Measurements from ENCODE around the gene HOXC9. TPM values are rescaled to one million over a fixed set of nuclear protein-coding genes. Genes with fewer than 3 reads are reported as not detected.

Gene HOXC9
- polyA plus RNA-seq, 6 donors from 2014 or later, result not detected

GRCh38 chr12:54005531-54005852 is 5.5 kb downstream of the HOXC9 start:
- Mint-ChIP-seq H3K36me3 (no peaks in the 10 kb centered on the region), H3K4me3 (peak overlapping the region in 6 of 8 donors; percentile 80 to 94 (median 84)), H3K9me3 (peaks cover 0 to 2% (median 0%) of the 10 kb centered on the region in 7 donors), H3K4me1 (peaks cover 19 to 47% (median 38%) of the 10 kb centered on the region in 3 donors), H3K27me3 (peaks cover 78 to 99% (median 91%) of the 10 kb centered on the region in 3 donors), H3K27ac (peak overlapping the region in 5 of 6 donors; percentile 58 to 93 (median 79))
- ATAC-seq (ENCODE audit: low read depth in 2 of 2) (no peak), DNase-seq (no peak)

- peak overlapping the region; percentile 18 to 93 (median 68) for H3K27ac Mint-ChIP-seq
- peaks cover 0 to 2% (median 0%) of the 10 kb centered on the region in 7 donors for H3K9me3 Mint-ChIP-seq
- peak; percentile 80 to 85 for ATAC-seq (ENCODE audit: low read depth in 2 of 2)
- peaks cover 80 to 99% (median 93%) of the 10 kb centered on the region in 3 donors for H3K27me3 Mint-ChIP-seq
- H3K36me3 Mint-ChIP-seq, result no peaks in the 10 kb centered on the region
- peak; percentile 83 for DNase-seq
- peak overlapping the region; percentile 80 to 94 (median 84) for H3K4me3 Mint-ChIP-seq
- peaks cover 21 to 48% (median 41%) of the 10 kb centered on the region in 3 donors for H3K4me1 Mint-ChIP-seq
Observed at GRCh38 chr12:54005853-54006558, 6.0 kb downstream of the HOXC9 start.

DNA sequence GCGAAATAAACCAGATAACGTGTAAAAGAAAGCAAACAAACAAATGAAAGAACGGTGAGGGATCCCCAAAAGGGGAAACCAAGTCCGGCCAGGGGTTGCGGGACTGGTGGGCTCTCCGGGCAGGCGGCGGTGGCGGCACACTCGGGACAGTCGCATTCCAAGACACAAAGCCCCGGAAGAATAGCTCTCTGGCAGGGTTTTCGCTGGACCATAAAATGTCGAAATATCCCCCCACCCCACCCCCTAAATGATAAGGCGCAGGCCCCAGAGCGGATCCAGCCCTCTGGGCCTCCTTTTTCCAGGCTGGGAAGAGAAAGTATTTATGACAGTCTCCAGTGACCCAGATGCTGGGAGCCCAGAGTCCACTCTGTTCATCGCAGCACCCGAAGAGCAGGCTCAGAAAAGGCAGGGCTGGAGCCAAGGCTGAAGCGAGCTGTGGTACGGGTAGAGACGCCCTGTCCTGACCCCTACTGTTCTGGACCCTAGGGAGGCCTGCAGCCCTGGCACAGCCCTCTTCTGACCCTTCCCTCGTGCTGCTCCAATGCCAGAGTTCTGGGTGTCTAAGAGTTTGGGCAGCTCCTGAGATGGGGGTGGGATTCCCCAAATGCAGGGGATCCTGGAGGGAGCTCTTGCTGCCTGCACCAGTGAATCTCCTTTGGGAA is 6.7 kb downstream of the HOXC9 start:
- Mint-ChIP-seq H3K27ac (peak overlapping the region in 3 of 6 donors; percentile 22 to 93 (median 73)), H3K36me3 (no peaks in the 10 kb centered on the region), H3K4me3 (peak overlapping the region; percentile 80 to 94 (median 84)), H3K9me3 (peaks cover 0 to 2% (median 0%) of the 10 kb centered on the region in 7 donors), H3K27me3 (peaks cover 81 to 99% (median 93%) of the 10 kb centered on the region in 3 donors), H3K4me1 (peaks cover 28 to 54% (median 45%) of the 10 kb centered on the region in 3 donors)
- ATAC-seq (ENCODE audit: low read depth in 2 of 2), result no peak
- no peak for DNase-seq

DNA sequence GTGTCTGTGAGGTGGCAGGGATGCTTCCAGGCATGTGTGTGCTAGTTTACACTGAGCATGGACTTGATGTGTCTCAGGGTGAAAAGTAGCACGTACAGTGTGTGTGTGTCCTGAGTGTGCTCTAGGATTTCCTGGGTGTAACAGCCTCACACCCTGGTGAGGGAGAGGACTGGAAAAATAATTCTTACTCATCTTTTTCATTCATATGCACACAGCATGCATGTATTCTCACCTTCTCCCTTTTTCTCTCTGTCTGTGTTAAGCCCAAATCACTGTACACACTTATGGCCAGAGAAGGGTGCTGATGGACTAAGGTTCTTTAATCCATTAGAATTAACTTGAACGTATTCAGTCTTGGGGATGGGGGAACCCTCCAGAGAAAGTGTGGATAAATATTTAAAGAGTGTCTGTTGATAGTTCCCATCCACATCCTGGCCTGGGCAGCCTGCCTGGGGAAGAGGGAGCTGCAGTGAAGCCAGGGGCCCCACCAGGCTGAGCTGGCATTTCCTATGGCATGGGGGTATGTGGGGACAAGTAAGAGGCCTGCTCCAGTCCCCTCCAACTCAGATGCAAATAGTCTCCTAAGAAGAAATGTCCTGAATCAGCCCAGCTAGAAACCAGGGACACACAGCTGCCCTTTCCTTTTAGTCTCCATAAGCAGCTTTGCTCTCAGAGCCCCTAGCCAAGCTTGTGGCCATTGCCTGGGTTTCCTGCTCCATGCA is 7.7 kb downstream of the HOXC9 start:
- Mint-ChIP-seq H3K4me3 (peak overlapping the region in 5 of 8 donors; percentile 50 to 94 (median 80)), H3K27ac (no peak overlapping the region), H3K9me3 (peaks cover 0 to 2% (median 0%) of the 10 kb centered on the region in 7 donors), H3K27me3 (peaks cover 80 to 97% (median 93%) of the 10 kb centered on the region in 3 donors), H3K36me3 (no peaks in the 10 kb centered on the region), H3K4me1 (peaks cover 29 to 54% (median 39%) of the 10 kb centered on the region in 3 donors)
- no peak for DNase-seq
- no peak for ATAC-seq (ENCODE audit: low read depth in 2 of 2)

- H3K4me1 Mint-ChIP-seq, result peaks cover 29 to 54% (median 38%) of the 10 kb centered on the region in 3 donors
- DNase-seq (no peak), ATAC-seq (ENCODE audit: low read depth in 2 of 2) (no peak)
- H3K27me3 Mint-ChIP-seq, result peaks cover 80 to 97% (median 93%) of the 10 kb centered on the region in 3 donors
- H3K9me3 Mint-ChIP-seq, result peaks cover 0 to 2% (median 0%) of the 10 kb centered on the region in 7 donors
- peak overlapping the region in 6 of 8 donors; percentile 32 to 85 (median 46) for H3K4me3 Mint-ChIP-seq
- H3K27ac Mint-ChIP-seq, result no peak overlapping the region
- no peaks in the 10 kb centered on the region for H3K36me3 Mint-ChIP-seq
Observed at GRCh38 chr12:54008260-54008552, 8.2 kb downstream of the HOXC9 start.

DNA sequence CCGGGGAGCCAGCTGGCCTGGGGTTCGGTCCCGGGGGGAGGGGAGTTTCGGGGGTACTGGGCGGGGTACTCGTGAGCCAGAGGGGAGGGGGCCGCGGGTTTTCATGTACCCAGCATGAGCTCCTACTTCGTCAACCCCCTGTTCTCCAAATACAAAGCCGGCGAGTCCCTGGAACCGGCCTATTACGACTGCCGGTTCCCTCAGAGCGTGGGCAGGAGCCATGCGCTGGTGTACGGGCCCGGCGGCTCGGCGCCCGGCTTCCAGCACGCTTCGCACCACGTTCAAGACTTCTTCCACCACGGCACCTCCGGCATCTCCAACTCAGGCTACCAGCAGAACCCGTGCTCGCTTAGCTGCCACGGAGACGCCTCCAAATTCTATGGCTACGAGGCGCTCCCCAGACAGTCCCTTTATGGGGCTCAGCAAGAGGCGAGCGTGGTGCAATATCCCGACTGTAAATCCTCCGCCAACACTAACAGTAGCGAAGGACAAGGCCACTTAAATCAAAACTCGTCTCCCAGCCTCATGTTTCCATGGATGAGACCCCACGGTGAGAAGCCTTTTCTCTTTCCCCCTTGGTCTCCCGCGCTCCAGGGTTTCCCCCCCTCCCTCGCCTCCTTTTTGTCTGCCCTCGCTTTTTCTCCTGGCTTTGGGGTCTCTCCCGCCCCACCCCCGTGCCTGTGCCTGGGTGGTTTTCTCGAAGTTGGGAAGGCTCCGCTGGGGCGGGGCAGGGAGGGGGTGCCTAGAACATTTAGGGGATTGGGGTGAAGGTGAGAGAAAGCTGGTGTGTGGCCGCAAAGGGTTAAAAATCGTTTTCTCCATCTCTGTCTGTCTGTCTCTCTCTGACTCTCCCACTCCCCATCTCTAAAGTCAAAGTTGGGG is 9.5 kb downstream of the HOXC9 start:
- ATAC-seq (ENCODE audit: low read depth in 2 of 2) (no peak), DNase-seq (no peak)
- peaks cover 29 to 51% (median 39%) of the 10 kb centered on the region in 3 donors for H3K4me1 Mint-ChIP-seq
- no peaks in the 10 kb centered on the region for H3K36me3 Mint-ChIP-seq
- peaks cover 79 to 97% (median 93%) of the 10 kb centered on the region in 3 donors for H3K27me3 Mint-ChIP-seq
- H3K27ac Mint-ChIP-seq, result peak overlapping the region in 2 of 6 donors; percentile 78 to 91
- peak overlapping the region in 7 of 8 donors; percentile 62 to 90 (median 69) for H3K4me3 Mint-ChIP-seq
- peaks cover 0 to 2% (median 0%) of the 10 kb centered on the region in 7 donors for H3K9me3 Mint-ChIP-seq

DNA sequence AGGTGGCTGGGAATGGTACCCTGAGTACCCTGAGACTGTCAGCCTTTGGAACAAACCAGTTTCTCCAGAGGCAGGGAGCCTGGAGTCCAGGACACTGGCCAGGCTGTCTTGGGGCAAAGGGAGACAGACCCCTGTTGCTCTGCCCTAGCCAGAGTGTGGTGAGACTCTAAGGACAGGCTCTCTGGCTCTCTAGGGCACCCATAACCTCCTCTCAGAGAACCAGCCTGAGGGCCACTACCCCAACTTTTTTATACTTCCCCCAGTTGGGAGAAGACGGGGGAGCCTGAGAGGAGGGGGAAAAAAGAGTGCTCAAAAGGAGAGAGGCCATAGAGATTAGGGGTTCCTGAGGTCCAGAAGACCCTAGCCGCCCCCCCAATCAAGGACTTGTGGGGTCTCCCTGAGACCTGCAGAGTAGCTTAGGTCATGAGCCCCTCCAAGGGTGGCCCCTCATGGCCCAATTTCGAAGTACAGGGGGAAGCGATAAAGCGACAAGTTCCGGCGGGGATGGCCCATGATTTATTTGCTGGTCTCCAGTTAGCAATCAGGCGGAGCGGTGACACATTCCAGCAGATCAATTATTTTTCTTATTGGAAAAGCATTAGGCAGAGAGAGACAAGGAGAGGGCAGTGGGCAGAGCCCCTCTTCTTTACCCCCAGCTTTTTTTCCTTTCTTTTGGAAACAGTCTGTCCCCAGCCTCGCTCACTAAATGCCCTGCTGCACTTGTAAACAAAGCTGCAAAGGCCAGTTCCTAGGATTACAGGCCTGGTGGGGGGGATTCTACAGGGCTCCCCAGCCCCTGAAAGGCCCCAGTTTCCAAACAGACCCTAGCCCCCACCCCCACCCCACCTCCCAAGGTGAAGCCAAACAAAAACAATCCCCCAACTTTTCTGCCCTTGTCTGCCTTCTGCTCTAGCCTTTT is 10.4 kb downstream of the HOXC9 start:
- peak overlapping the region in 2 of 6 donors; percentile 26 to 78 for H3K27ac Mint-ChIP-seq
- peaks cover 80 to 97% (median 93%) of the 10 kb centered on the region in 3 donors for H3K27me3 Mint-ChIP-seq
- no peak for ATAC-seq (ENCODE audit: low read depth in 2 of 2)
- H3K9me3 Mint-ChIP-seq, result peaks cover 0 to 6% (median 2%) of the 10 kb centered on the region in 7 donors
- no peak for DNase-seq
- H3K4me3 Mint-ChIP-seq, result peak overlapping the region in 5 of 8 donors; percentile 12 to 73 (median 47)
- peaks cover 34 to 52% (median 48%) of the 10 kb centered on the region in 3 donors for H3K4me1 Mint-ChIP-seq
- H3K36me3 Mint-ChIP-seq, result no peaks in the 10 kb centered on the region

- Mint-ChIP-seq H3K9me3 (peaks cover 0 to 9% (median 2%) of the 10 kb centered on the region in 7 donors), H3K4me3 (peak overlapping the region in 5 of 8 donors; percentile 7 to 46 (median 32)), H3K27me3 (peaks cover 77 to 94% (median 88%) of the 10 kb centered on the region in 3 donors), H3K36me3 (no peaks in the 10 kb centered on the region), H3K4me1 (peaks cover 29 to 45% (median 40%) of the 10 kb centered on the region in 3 donors), H3K27ac (peak overlapping the region in 3 of 6 donors; percentile 74 to 86 (median 78))
- DNase-seq, result no peak
- ATAC-seq (ENCODE audit: low read depth in 2 of 2), result no peak
Observed at GRCh38 chr12:54010972-54011664, 11.2 kb downstream of the HOXC9 start.

DNA sequence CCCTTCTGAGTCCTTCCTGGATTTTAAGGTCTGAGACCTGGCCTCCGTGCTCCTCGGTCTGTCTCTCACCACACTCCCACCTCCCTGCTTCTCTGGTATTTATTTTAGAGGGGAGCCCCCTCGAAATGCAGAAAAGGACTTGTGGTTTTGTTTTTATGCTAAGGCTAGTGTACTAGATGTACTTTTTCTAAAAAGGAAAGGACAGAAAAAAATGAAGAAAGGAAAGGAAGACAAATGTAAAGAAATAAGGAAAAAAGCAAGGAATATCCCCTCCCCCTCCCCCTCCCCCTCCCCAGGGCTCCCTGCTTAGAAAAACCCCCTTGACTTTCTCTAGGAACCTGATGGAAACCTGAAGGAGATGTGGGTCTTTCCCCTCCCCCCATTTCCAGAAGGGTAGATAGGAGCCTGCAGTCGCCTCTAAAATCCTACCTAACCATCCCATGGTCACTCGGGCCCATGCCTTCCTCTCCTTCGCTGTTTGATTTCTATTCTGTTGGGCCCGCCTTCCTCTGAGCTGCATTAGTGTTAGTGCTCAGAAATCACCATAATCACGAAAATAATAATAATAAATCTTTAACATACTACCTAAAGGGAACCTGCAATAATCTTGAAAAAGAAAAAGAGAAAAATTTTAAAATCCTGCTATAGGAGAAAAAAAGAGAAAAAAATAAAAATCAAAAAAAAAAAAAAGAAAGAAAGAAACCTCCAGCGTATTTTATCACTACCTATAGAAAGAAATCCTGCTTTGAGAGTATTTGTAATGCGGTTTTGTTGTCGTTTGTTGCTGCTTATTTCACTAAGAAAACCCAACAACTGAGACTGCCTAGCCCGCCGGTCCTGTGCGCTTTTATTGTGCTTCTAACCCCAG is 11.9 kb downstream of the HOXC9 start:
- peak overlapping the region in 3 of 6 donors; percentile 44 to 86 (median 74) for H3K27ac Mint-ChIP-seq
- peak overlapping the region in 2 of 8 donors; percentile 32 to 46 for H3K4me3 Mint-ChIP-seq
- no peak for DNase-seq
- H3K27me3 Mint-ChIP-seq, result peaks cover 75 to 87% (median 82%) of the 10 kb centered on the region in 3 donors
- ATAC-seq (ENCODE audit: low read depth in 2 of 2), result no peak
- H3K4me1 Mint-ChIP-seq, result peaks cover 25 to 38% (median 36%) of the 10 kb centered on the region in 3 donors
- H3K36me3 Mint-ChIP-seq, result no peaks in the 10 kb centered on the region
- H3K9me3 Mint-ChIP-seq, result peaks cover 0 to 10% (median 2%) of the 10 kb centered on the region in 7 donors

GRCh38 chr12:54012631-54013409 is 12.9 kb downstream of the HOXC9 start:
- H3K27me3 Mint-ChIP-seq, result peaks cover 74 to 87% (median 82%) of the 10 kb centered on the region in 3 donors
- H3K36me3 Mint-ChIP-seq, result no peaks in the 10 kb centered on the region
- H3K4me3 Mint-ChIP-seq, result peak overlapping the region in 2 of 8 donors; percentile 11 to 59
- H3K9me3 Mint-ChIP-seq, result peaks cover 0 to 12% (median 2%) of the 10 kb centered on the region in 7 donors
- peak overlapping the region in 2 of 6 donors; percentile 78 to 82 for H3K27ac Mint-ChIP-seq
- ATAC-seq (ENCODE audit: low read depth in 2 of 2) (no peak), DNase-seq (no peak)
- peaks cover 34 to 45% (median 41%) of the 10 kb centered on the region in 3 donors for H3K4me1 Mint-ChIP-seq

Measured in naive B cell (primary cell).